ENCODE results near the gene MMRN2. TPM values are rescaled to one million over a fixed set of nuclear protein-coding genes. Genes with fewer than 3 reads are reported as not detected.

Gene MMRN2
- total RNA-seq, 1 experiment from 2014 or later = 8.3 TPM

GRCh38 chr10:86979296-86979818 lies 21.9 kb upstream of the MMRN2 start:
- Histone ChIP-seq H3K27me3 (ENCODE audit: insufficient read depth, low read length) (no peaks in the 10 kb centered on the region), H3K9ac (ENCODE audit: low read length) (no peak overlapping the region), H3K79me2 (ENCODE audit: insufficient read depth, low read length) (no peaks in the 10 kb centered on the region), H3K27ac (ENCODE audit: low read depth, low read length) (no peak overlapping the region), H3K4me1 (ENCODE audit: control insufficient read depth in 1 of 2, insufficient read depth in 2 of 2, low read length in 2 of 2) (peaks cover 17 to 55% of the 10 kb centered on the region in 2 experiments), H3K4me3 (replicated peaks in 1 of 2; ENCODE audit: low read depth in 1 of 2, low read length in 2 of 2) (no peak overlapping the region), H4K20me1 (ENCODE audit: insufficient read depth) (no peaks in the 10 kb centered on the region), H3K9me2 (ENCODE audit: insufficient read depth) (no peaks in the 10 kb centered on the region), H3K9me3 (ENCODE audit: control insufficient read depth in 1 of 2, insufficient read depth in 1 of 2, low read depth in 1 of 2, low read length in 2 of 2) (no peaks in the 10 kb centered on the region), H3K36me3 (ENCODE audit: control insufficient read depth in 1 of 2, insufficient read depth in 2 of 2, low read length in 2 of 2) (no peaks in the 10 kb centered on the region), H2AFZ (ENCODE audit: low read depth, low read length, poor library complexity, severe bottlenecking) (no peak overlapping the region), H3K4me2 (ENCODE audit: low read length) (peak overlapping the region; percentile 20)
- no TSS peak for BruUV-seq (replicated peaks)
- ATAC-seq = no peak
- DNase-seq (ENCODE audit: low read depth, low spot score) = no peak
- intact Hi-C loops (cut with micrococcal nuclease) = no loop called here
- CTCF ChIA-PET = no interaction called here
- RAD21 ChIA-PET (ENCODE audit: low non-redundant PET in 1 of 2, low total read pairs in 2 of 2, uncharacterized antibody in 2 of 2, unreplicated experiment in 2 of 2) = no interaction called here
- TF ChIP-seq, protein P1, sequence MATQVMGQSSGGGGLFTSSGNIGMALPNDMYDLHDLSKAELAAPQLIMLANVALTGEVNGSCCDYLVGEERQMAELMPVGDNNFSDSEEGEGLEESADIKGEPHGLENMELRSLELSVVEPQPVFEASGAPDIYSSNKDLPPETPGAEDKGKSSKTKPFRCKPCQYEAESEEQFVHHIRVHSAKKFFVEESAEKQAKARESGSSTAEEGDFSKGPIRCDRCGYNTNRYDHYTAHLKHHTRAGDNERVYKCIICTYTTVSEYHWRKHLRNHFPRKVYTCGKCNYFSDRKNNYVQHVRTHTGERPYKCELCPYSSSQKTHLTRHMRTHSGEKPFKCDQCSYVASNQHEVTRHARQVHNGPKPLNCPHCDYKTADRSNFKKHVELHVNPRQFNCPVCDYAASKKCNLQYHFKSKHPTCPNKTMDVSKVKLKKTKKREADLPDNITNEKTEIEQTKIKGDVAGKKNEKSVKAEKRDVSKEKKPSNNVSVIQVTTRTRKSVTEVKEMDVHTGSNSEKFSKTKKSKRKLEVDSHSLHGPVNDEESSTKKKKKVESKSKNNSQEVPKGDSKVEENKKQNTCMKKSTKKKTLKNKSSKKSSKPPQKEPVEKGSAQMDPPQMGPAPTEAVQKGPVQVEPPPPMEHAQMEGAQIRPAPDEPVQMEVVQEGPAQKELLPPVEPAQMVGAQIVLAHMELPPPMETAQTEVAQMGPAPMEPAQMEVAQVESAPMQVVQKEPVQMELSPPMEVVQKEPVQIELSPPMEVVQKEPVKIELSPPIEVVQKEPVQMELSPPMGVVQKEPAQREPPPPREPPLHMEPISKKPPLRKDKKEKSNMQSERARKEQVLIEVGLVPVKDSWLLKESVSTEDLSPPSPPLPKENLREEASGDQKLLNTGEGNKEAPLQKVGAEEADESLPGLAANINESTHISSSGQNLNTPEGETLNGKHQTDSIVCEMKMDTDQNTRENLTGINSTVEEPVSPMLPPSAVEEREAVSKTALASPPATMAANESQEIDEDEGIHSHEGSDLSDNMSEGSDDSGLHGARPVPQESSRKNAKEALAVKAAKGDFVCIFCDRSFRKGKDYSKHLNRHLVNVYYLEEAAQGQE (IDR thresholded peaks at IDR 0.05; ENCODE audit: low read depth) = no peak
- TF ChIP-seq EGR1 (IDR thresholded peaks at IDR 0.05; ENCODE audit: low read depth) (no peak), FOSL1 (IDR thresholded peaks at IDR 0.05; ENCODE audit: low read depth) (no peak), SP1 (IDR thresholded peaks at IDR 0.05; ENCODE audit: low read depth) (no peak), MAX (IDR thresholded peaks at IDR 0.05) (no peak), POLR2A (IDR thresholded peaks at IDR 0.05; ENCODE audit: borderline replicate concordance, extremely low read depth, insufficient read depth, insufficient read length) (no peak)
- POLR2A ChIA-PET = interaction anchor here (0.9 kb wide), 1 partner anchor 8 kb away, joined by 3 read pairs; no protein-coding TSS in a partner anchor
